NCI-H1105 treated with DMSO at 0.1 percent for 48 hours (cell line): ENCODE results near the gene CCBE1.
"Not testable (repeated sequence)": the region's sequence is repeated elsewhere in the genome, so short reads cannot be mapped to it uniquely, and the experiment has no call there.

ENCODE experiments used
- DNase-seq: peaks from one replicate; lab custom pipeline; 2025; lab: John Stamatoyannopoulos, UW

CCBE1 gene

DNA sequence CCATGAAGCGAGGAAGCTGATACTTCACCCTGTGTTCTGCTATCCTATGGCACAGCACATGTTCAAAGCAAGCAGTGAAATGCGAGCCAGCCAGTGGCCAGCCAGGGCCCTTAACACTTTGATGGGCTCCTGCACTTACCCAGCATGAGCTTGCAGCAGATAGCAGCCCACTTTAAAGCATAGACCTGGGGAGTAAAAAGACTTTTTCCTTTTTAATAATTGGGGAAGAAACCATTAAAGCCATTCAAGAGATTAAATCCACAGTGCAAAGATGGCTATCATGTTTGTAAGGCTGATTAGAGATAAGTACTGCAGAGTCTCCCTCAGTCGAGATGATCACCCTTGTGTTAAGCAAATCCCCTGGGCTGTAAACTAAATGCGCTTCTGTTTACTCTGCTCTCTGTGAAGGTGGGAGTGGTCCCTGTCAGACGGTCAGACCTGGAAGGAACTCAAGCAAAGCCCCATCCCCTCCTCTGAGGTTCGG lies 15.7 kb downstream of the CCBE1 start:
- no peak for DNase-seq

DNA sequence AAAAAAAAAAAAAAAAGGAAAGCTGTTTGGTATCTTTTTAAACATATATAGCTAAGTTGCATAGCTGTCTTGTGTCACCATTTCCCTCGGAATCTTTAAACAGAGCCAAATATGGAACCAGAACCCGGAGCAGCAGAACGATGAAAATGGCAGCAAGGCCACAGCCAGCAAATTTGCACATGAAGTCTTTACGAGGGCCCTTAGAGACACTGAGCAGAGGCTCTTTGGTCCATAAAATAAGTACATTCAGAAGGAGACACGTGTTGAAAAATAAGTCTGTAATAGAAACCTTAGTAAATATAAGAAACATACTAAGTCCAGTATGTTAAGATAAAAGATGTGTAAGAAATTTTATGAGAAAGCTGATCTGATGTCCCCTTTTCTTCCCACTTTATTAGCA lies 16.2 kb downstream of the CCBE1 start:
- no peak for DNase-seq

DNA sequence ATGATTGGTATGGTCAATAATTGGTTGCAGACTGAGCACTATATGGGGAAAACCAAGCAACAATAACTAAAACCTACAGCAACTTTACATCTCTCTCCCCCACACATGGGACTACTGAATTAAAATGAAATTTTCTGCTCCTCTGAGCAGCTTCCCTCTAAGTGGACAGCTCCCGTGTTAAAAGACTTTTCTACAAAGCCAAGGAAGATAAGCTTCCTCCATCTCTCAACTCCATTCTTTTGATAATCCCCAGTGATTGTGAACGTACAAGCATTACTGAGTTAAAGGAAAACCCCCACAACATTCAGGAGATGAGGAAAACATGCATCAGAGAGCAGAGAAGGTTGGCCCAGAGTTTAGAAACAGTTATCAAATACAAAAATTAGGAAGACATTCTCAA lies 21.9 kb downstream of the CCBE1 start:
- DNase-seq: no peak

DNA sequence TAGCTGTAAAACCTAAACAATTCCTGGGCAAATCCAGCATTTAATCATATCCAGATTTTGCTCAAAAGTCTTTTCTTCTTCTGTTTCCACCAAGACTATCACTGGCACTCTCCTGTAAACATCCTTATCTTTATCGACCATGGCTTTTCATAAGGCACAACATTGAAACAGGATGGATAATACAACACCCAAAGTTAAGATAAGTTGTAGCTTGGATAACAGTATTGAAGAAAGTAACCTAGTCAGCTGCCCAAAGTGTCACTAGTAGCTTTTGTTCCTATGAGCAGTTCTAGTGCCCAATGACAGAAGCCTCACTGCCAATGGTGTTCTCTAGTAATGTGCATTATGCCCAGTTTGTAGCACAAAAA lies 22.3 kb downstream of the CCBE1 start:
- DNase-seq: no peak

DNA sequence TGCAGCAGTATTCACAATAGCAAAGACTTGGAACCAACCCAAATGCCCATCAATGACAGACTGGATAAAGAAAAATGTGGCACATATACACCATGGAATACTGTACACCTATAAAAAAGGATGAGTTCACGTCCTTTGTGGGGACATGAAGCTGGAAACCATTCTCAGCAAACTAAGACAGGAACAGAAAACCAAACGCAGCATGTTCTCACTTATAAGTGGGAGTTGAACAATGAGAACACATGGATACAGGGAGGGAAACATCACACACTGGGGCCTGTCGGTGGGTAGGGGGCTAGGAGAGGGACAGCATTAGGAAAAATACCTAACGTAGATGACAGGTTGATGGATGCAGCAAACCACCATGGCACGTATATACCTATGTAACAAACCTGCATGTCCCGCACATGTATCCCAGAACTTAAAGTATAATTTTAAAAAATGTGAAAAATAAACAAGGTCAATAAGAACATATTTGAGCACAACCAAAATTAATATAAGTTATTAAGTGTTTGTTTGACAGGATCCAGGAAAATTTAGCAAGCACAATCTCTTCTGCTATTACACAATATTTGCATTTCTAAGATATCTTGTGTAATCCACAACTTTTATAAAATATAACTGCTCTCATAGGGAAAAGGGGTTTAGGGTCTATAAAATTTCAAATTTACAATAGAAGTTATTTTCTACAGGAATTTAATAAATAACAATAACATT lies 22.9 kb downstream of the CCBE1 start:
- no peak for DNase-seq

DNA sequence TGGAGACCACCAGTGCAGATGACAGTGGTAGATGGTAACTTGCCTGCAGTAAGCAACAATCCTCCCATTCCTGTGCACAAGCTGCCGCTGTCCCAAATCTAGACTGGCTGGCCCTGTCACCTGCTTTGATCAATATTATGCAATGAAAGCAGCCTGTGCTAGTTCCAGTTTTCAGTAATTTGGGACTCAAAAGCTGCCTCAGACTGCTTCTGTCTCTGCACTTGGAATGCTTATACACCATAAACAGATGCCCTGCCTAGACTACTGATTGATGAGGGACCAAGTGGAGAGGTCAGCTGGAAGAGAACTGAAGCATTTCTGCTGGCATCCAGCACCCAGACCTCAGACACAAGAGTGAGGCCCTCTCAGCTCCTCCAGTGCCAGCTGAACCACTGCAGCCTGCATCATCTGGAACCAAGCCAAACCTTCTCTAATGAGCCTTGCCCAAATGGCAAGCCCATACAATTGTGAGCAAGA lies 24.9 kb downstream of the CCBE1 start:
- DNase-seq: peak; percentile 88

DNA sequence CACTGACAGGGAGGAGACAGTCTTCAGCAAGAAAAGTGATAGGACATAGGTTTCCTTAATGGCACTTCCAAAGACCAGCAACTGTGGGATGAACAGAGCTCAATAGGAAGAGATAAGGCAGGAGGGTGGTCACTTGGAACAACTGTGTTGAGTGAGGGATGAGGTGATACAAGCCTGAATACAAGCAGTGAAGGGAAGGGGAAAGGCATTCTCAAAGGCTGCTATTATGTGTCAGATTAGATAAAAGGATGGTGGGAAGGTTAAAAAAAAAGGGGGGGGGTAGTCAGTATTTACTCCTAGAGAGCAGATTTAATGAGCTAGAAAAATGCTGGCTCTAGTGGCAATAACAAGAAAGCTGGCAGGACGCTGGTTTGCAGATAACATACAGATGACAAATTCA lies 25.7 kb downstream of the CCBE1 start:
- no peak for DNase-seq

DNA sequence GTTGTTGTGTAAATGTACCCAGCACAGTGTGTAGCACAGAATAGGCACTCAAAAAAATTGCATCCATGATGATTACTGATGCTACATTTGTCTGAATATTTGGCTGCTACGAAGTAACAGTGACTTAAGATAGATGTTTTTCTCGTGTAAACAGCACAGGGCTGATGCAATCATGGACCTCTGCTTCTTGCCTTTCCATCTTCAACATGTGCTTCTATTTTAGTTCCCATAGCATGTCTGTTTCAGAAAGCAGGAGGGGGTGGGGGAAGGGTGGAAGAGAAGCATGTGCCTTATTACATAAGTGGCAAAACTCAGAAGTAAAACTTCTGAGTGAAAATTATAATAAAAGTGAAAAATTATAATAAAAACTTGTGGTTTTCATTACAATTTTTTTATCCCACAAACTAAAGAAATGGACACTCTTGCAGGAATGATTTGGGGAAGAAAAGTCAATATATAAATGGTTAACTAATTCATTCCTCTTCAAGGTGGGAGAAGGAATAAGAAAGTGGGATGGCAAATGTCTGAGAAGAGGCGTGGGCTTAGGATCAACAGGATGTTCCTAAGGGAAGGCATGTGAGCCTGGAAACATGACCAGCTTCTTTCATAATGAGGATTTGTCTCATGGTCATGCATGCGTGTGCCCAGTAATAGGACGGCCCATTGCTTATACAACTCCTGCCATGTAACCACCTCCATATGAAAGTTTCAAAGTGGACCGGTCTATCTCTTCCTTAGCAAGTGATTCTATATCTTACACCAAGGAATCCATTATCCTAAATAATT lies 27.2 kb downstream of the CCBE1 start:
- no peak for DNase-seq

DNA sequence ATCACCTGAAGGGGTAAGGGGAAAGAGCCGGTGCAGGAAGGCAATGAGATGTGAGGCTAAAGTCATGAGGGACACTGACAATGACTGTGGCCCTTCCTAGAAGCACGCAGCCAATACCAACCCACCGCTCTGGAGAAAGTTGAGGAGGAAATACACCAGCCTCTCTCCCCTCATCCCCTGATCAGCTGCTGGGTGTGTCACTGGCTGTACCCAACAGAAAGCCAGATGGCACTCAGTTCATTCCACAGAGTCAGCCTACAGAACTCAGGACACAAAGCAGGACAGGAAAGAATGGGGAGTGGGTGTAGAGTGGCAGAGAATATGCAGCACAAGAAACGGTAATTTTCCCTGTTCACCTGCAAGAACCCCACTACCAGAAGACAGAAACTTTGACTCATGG lies 29.7 kb downstream of the CCBE1 start:
- DNase-seq: no peak

DNA sequence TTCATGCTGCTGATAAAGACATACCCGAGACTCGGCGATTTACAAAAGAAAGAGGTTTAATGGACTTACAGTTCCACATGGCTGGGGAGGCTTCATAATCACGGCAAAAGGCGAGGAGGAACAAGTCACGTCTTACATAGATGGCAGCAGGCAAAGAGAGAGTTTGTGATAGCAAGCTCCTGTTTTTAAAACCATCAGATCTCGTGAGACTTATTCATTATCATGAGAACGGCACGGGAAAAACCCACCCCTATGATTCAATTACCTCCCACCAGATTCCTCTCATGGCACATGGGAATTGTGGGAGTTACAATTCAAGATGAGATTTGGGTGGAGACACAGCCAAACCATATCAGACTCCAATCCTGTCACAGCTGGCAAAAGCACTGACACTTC lies 31.2 kb downstream of the CCBE1 start:
- not testable (repeated sequence) for DNase-seq

DNA sequence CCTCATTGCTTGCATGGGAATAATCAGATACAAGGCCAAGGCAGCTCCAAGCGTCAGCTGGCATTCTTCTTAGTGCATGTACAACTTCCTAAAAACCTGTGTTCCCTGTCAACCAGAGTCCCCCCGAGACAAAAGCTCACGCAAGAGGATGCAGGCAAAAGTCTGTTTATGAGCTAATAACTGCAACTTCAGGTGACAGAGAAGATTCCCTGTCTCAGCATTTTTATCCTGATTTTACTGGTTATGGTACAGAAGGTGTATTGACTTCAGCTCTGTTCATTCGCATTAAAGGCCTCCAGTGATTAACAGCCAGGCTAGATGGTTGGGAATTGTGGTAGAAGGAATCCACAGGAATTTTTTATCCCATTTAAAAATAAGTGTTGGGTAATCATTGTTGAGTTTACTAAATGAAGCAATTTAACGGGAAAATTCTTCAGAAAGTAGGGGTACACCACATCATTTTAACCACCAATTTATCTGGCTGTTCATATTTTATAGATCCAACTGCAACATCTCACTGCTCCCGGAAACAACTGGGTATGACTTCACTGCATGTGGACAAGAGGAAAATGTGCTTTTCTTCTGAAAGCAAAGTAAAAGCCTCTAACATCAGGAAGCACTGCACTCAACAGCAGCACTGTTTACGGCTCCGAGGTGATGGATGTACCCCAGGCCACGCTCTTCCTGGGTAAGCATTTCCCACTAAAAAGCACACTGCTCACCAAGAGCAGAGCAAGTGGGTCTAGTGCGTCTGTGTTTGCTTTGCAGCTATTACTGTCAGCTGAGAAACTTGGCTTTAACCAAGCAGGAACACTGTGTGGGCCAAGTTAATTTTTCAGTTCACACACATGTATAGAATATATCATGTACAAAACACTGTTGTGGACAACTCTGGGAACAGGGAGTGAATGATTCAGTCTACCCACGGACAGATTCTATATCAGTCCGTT lies 31.9 kb downstream of the CCBE1 start:
- no peak for DNase-seq

DNA sequence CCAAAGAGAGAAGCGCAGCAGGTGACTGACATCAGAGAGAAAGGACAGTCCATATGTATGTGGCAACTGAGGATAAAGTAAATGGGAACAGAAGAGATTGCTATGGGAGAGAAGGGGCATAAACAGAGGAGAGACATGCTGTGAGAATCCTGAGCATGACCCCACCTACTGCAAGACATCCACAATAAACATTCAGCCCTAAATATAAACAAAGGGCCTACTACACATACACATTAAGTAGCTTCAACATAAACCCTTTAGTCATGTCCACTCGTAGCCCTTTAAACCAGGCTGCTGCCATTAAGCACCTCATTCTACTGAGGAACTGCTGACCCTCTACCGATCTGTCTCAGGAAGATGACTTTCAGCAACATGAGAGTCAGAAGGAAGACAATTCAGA lies 32.9 kb downstream of the CCBE1 start:
- no peak for DNase-seq

DNA sequence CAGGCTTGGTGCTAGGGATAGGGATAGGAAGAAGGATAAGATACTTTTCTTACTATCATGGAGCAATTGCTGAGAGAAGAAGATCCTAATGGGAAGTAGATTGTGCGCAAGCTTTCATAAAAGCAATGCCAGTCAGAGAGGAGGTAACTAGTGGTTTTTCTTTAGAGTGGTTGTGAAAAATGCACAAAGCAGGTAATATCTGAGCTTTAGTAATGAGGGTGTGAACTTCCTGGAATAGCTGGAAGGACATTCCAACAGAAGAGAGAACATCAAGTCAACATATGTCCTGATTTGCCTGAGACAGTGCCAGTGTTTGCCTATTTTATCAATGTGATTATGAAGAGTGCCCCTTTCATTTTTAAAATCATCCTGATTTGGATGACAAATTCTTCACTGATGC lies 34.1 kb downstream of the CCBE1 start:
- DNase-seq: no peak

DNA sequence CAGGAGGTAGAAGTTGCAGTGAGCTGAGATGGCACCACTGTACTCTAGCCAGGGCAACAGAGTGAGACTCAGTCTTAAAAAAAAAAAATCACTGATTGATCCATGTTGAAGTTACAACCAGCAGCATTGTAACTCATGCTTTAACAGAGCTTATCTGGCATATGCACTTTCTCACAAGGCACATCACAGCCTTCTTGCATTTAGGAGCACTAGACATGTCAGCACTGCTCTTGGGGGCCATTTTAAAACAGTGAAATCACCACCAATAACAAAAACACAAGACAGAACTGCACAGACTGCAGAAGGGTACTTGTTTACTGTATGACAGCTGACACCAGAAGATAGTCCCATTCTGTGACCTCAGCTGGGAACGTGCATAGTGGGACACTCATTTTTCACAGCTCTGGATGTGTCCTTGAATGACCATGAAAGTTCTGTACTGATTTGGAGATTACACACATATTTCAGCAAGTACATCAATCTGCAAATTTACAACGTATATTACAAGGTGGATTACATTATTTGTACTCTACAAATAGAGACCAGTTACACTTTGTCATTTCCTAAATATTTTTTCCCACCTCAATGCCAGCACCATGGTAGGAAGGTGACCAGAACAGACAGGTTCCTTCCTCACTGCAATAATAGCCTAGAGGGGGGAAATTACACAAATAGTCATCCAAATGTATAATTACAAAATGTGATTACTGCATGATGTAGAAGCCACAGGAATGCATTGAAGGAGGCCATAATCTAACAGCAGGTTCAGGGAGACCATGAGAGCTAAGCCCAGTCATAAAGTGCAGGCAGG lies 35.1 kb downstream of the CCBE1 start:
- peak; percentile 59 for DNase-seq

DNA sequence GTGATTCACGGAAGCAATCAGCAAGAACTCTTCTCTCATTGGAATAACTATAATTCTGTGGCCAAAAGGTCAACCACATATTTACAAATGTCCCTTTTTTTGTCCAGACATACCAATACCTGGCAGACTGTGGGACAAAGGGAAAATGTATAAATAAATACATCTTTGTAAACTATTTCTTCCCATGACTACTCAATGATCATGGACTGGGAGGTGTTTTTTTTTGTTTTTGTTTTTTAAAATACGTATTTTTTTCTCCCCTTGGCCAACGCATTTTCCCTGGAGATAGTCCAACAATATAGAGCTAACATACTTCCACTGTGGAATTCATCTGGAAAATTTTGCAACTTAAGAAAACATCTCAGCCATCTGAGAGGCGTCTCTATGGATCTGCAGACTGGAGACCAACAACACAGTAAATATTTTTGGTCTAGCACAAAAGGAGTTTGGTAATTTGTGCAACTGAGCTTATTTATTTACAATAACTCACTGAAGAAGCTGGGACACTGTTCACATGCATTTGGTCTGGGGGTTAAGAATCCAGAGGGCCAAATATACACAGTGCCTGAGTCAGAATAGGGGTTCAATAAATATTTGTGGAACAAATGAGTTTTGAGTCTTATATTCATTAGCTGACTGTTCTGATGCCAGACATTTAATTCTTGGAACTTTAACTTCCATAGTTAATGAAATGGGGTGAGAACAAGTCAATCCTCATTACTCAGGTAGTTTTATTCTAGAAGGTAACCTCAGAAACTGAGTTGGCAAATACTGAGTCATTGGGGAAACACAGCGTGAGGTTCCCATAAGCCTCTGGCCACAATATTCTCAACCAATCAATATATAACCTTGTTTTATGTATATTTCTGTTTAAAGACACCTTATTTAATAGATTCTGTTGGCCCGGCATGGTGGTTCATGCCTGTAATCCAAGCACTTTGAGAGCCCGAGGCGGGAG lies 36.2 kb downstream of the CCBE1 start:
- DNase-seq: no peak

DNA sequence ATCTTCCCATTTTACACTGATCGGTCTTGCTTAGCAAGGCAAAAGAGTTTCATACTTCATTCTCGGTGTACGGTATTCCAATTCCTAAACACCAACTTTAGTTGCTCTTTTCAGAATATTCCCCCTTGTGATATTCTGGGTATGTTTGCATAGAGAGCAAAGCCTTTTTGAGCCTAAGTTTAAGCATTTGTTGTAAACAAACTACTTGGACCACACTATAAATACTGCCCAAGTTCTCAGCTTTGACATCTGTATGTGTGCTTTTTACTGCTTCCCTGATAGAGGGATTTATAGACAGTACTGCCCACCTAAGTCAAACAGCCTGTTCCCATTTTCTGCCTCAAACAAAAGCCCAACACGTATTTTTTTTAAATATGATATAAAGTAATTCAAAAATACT lies 36.9 kb downstream of the CCBE1 start:
- no peak for DNase-seq

DNA sequence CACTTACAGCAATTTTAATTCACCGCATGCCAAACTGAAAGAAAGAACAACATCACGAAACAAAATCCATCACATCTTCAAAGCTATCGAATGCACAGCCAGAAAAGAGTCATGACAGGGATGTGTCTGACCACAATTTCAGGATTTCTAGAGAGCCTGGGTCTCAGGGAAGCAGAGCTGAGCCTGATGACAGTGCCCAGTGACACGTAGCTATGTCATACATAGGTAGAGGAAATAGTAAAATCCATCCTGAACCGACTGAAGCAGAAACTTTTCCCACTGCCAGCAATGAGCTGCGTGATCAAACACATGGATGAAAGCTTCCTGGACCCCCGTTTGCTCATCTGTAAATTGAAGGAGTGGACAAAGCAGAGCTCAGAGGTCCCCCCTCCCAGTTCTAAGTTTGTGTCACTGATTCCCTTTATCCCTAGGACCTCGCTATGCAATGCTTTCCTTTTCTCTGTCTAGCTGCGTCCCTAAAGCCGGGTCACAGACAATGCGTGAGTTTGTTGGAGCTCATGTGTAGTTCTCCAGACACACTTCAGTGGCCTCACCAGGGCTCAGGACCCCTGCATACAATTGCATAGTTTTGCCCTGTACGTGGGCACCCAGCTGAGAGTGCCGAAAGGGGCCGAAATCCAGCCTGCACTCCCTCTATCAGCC lies 37.6 kb downstream of the CCBE1 start:
- DNase-seq: no peak

DNA sequence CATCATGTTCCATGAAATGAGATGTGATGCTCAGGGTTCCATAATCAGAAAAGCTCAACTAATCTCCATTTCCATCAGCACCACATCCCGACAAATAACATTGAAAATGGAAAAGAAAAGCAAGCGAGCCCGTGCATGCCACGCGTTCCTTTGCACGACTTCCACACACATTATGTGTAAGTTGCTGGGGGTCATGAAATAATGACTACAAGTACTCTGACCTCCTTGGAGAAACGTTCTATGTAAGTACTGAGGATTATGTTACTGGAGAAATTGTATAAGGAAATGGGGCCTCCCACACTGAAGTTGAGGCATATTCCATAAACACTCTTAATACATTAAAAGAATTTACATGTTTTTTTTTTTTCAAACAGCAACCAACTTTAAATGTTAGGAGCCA lies 38.3 kb downstream of the CCBE1 start:
- DNase-seq: no peak

DNA sequence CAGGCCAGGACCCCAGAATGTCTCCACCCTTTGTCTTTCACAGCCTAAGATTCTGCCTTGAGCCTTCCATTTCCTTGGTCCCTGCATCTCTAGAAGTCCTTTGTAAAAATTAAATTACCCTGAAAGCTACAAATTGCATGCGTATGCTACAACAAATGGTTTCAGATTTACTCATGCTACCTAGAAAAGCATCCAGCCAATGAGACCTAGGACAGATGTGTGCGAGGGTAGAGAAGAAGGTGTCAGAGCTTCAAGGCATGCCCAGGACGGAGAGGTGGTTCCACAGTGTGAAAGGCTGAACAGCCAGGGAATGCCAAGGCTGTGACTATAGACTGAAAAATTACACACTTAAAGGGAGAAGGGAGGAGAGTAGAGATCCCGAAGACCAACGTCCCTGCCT lies 40.2 kb downstream of the CCBE1 start:
- no peak for DNase-seq

DNA sequence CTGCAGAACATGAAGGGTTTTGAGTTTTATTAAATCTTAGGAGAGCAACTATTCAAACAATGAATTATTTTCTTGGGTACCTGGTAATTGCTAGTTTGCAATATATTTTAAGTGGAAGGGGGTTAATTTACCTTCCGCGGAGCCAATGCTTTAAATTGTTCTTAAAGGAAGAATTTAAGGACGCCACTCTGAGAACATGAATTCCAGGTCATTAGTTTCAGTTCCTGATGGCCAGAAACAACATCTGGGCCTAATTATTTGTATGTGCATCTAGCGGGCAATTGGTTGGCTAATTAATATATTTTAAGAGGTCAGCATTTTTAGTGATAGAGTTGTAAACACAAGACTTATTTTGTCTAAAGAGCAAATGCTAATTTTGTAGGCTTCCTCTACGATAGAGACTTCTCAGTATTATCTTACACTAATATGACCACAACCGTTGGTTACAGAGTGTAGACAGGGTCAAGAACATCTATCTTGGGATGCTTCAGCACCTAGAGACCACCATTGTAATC lies 40.8 kb downstream of the CCBE1 start:
- DNase-seq: no peak
